ENCODE measurements around the gene ZNF385B.

The ZNF385B gene

DNA sequence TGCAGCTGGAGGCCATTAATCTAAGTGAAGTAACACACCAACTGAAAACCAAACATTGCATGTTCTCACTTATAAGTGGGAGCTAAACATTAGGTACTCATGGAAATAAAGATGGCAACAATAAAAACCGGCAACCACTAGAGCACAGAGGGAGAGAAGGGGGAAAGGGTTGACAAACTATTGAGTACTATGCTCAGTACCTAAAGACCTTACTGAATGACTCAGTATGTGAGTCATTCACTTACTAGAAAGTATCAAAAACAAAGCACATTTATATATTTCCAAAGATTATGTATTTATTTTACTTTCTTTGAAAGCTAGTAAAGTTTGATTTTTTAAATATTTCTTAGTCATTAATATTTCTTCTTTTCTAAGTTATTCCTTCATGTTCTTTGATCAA is 48.9 kb downstream of the ZNF385B start:
- no peaks in the 10 kb centered on the region for H3F3A ChIP-seq (ENCODE audit: insufficient read depth, low read length)
- H4K20me1 ChIP-seq (ENCODE audit: insufficient read depth, low read length): no peaks in the 10 kb centered on the region
- H2AFZ ChIP-seq (ENCODE audit: low read length): no peak overlapping the region
- H3K9ac ChIP-seq (ENCODE audit: low read length): no peak overlapping the region
- H3K9me3 ChIP-seq (ENCODE audit: low read length): no peaks in the 10 kb centered on the region
- H3K4me2 ChIP-seq (ENCODE audit: low read length): no peak overlapping the region
- TF ChIP-seq CTCF (IDR thresholded peaks at IDR 0.05; ENCODE audit: low read length) (no peak), EZH2 (IDR thresholded peaks at IDR 0.05; ENCODE audit: borderline replicate concordance, low read length) (no peak)
- H3K4me1 ChIP-seq (ENCODE audit: insufficient read depth, low read length, severe bottlenecking): no peaks in the 10 kb centered on the region
- no peaks in the 10 kb centered on the region for H3K9me2 ChIP-seq (ENCODE audit: low read depth, low read length)
- H3K4me3 ChIP-seq (ENCODE audit: low read depth, low read length, poor library complexity, severe bottlenecking): no peak overlapping the region
- no peak overlapping the region for H3K27ac ChIP-seq (ENCODE audit: low read depth, low read length, poor library complexity, severe bottlenecking)
- no peaks in the 10 kb centered on the region for H3K36me3 ChIP-seq (ENCODE audit: insufficient read depth, low read length)
- 0 out of 2 replicates have a peak, but pooled peaks cover 3% of the 10 kb centered on the region for H3K79me2 ChIP-seq (ENCODE audit: insufficient read depth, low read length)
- no peaks in the 10 kb centered on the region for H3K27me3 ChIP-seq (ENCODE audit: insufficient read depth, low read length)

DNA sequence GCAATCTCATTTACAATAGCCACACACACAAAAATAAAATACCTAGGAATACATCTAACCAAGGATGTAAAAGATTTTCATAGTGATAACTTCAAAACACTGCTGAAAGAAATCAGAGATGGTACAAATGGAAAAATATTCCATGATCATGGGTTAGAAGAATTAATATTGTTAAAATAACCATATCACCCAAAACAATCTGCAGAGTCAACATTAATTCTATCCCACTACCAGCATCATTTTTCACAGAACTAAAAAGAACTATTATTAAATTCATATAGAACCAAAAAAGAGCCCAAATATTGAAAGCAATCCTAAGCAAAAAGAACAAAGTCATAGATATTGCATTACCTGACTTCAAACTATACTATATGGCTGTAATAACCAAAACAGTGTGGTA is 50.4 kb downstream of the ZNF385B start:
- H3K4me2 ChIP-seq (ENCODE audit: low read length): no peak overlapping the region
- no peaks in the 10 kb centered on the region for H3K27me3 ChIP-seq (ENCODE audit: insufficient read depth, low read length)
- H3K9ac ChIP-seq (ENCODE audit: low read length): no peak overlapping the region
- TF ChIP-seq CTCF (IDR thresholded peaks at IDR 0.05; ENCODE audit: low read length): no peak
- no peak overlapping the region for H2AFZ ChIP-seq (ENCODE audit: low read length)
- 0 out of 2 replicates have a peak, but pooled peaks cover 3% of the 10 kb centered on the region for H3K79me2 ChIP-seq (ENCODE audit: insufficient read depth, low read length)
- H3K36me3 ChIP-seq (ENCODE audit: insufficient read depth, low read length): no peaks in the 10 kb centered on the region
- H3K27ac ChIP-seq (ENCODE audit: low read depth, low read length, poor library complexity, severe bottlenecking): no peak overlapping the region
- H3K4me1 ChIP-seq (ENCODE audit: insufficient read depth, low read length, severe bottlenecking): no peaks in the 10 kb centered on the region
- no peaks in the 10 kb centered on the region for H3K9me3 ChIP-seq (ENCODE audit: low read length)
- no peaks in the 10 kb centered on the region for H3F3A ChIP-seq (ENCODE audit: insufficient read depth, low read length)
- no peaks in the 10 kb centered on the region for H3K9me2 ChIP-seq (ENCODE audit: low read depth, low read length)
- H4K20me1 ChIP-seq (ENCODE audit: insufficient read depth, low read length): no peaks in the 10 kb centered on the region
- no peak overlapping the region for H3K4me3 ChIP-seq (ENCODE audit: low read depth, low read length, poor library complexity, severe bottlenecking)

DNA sequence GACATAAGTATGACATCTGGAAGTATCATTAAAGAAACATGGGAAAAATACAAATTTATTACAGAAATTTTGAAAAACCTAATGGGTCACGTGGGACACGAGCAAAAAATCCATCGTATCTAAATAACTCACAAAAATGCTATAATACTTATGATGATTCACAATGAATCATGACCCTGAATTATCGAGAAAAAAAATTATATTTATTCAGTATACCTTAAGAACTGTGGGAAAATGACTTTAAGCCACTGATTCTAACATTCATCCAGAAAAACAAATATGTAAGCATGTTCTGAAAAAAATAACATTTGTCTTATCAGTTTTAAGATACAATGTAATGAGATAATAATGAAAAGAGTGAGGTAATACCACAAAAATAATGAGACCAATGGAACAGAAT is 51.8 kb downstream of the ZNF385B start:
- no peak overlapping the region for H3K4me3 ChIP-seq (ENCODE audit: low read depth, low read length, poor library complexity, severe bottlenecking)
- H3K4me1 ChIP-seq (ENCODE audit: insufficient read depth, low read length, severe bottlenecking): no peaks in the 10 kb centered on the region
- no peak overlapping the region for H3K27ac ChIP-seq (ENCODE audit: low read depth, low read length, poor library complexity, severe bottlenecking)
- H3K79me2 ChIP-seq (ENCODE audit: insufficient read depth, low read length): 0 out of 2 replicates have a peak, but pooled peaks cover 3% of the 10 kb centered on the region
- TF ChIP-seq CTCF (IDR thresholded peaks at IDR 0.05; ENCODE audit: low read length) (no peak), EZH2 (IDR thresholded peaks at IDR 0.05; ENCODE audit: borderline replicate concordance, low read length) (no peak)
- H3K9me2 ChIP-seq (ENCODE audit: low read depth, low read length): no peaks in the 10 kb centered on the region
- no peak overlapping the region for H3K4me2 ChIP-seq (ENCODE audit: low read length)
- H3K36me3 ChIP-seq (ENCODE audit: insufficient read depth, low read length): no peaks in the 10 kb centered on the region
- no peak overlapping the region for H3K9ac ChIP-seq (ENCODE audit: low read length)
- no peaks in the 10 kb centered on the region for H3F3A ChIP-seq (ENCODE audit: insufficient read depth, low read length)
- no peaks in the 10 kb centered on the region for H4K20me1 ChIP-seq (ENCODE audit: insufficient read depth, low read length)
- H3K27me3 ChIP-seq (ENCODE audit: insufficient read depth, low read length): no peaks in the 10 kb centered on the region
- H2AFZ ChIP-seq (ENCODE audit: low read length): no peak overlapping the region
- no peaks in the 10 kb centered on the region for H3K9me3 ChIP-seq (ENCODE audit: low read length)

Measured in OCI-LY1 (cell line).